ENCODE measurements around the gene NUP160.
"Not testable (repeated sequence)": the region's sequence is repeated elsewhere in the genome, so short reads cannot be mapped to it uniquely, and the experiment has no call there.

The NUP160 gene

DNA sequence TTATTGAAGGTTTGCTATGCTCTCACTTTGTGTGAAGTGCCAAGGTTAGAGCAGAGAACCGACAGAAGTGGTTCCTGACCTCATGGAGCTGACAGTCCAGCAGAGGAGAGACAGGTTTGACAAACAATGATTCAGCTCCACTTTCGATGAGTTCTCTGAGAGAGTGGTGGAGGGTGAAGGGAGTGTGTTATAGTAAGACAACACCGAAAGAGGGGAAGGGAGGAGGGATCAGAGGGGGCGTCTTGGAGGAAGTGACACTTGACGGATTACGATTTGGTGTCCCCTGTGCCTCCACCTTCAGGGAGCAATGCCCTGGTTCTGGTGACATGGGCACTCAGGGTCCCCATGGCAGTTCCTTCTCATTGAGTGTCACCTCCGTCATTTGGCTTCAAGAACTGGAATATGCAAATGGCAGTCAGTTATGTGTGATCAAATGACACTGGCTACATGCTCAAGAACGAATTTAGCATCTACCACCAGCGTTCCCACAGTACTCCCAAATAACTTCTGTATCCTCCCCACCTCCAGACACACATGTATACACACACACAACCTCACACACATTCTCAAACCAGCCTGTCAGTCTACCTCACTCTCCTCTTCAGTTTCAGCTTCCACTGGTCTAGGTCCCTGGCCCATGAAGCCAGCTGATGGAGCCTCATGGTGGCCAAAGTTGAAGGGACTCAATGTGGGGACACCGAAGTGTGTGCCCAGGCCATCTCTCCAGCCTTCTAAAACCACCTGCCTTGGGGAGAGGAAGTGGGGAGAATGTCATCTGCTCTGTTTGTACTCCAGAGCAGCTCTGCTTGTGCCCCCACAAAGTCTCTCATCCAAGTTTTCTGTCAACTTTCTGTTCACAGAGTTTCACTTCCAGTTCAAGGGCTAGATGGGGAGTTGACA lies 31.4 kb upstream of the NUP160 start:
- Histone ChIP-seq H3K9me3 (ENCODE audit: control insufficient read depth in 1 of 2, low read length in 2 of 2) (peaks cover 0 to 2% of the 10 kb centered on the region in 2 donors), H3K4me3 (ENCODE audit: low read depth in 1 of 2, low read length in 2 of 2) (no peak overlapping the region), H3K27ac (ENCODE audit: low read length) (no peak overlapping the region), H3K4me1 (ENCODE audit: control insufficient read depth in 1 of 2, insufficient read depth in 2 of 2, low read length in 2 of 2) (no peaks in the 10 kb centered on the region), H3K27me3 (ENCODE audit: low read depth, low read length) (no peaks in the 10 kb centered on the region), H3K36me3 (ENCODE audit: control insufficient read depth in 1 of 2, insufficient read depth in 2 of 2, low read length in 2 of 2) (no peaks in the 10 kb centered on the region)

DNA sequence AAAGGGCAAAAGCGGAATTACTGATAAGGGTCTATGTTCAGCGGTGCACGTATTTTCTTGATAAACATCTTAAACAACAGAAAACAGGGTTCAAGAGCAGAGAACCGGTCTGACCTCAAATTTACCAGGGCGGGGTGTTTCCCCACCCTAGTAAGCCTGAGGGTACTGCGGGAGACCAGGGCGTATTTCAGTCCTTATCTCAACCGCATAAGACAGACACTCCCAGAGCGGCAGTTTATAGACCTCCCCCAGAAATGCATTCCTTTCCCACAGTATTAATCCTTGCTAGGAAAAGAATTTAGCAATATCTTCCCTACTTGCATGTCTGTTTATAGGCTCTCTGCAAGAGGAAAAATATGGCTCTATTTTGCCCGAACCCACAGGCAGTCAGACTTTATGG lies 27.7 kb upstream of the NUP160 start:
- not testable (repeated sequence) for H3K27ac ChIP-seq (ENCODE audit: low read length); H3K36me3 ChIP-seq (ENCODE audit: control insufficient read depth in 1 of 2, insufficient read depth in 2 of 2, low read length in 2 of 2); H3K4me1 ChIP-seq (ENCODE audit: control insufficient read depth in 1 of 2, insufficient read depth in 2 of 2, low read length in 2 of 2); H3K27me3 ChIP-seq (ENCODE audit: low read depth, low read length); H3K9me3 ChIP-seq (ENCODE audit: control insufficient read depth in 1 of 2, low read length in 2 of 2); H3K4me3 ChIP-seq (ENCODE audit: low read depth in 1 of 2, low read length in 2 of 2)

DNA sequence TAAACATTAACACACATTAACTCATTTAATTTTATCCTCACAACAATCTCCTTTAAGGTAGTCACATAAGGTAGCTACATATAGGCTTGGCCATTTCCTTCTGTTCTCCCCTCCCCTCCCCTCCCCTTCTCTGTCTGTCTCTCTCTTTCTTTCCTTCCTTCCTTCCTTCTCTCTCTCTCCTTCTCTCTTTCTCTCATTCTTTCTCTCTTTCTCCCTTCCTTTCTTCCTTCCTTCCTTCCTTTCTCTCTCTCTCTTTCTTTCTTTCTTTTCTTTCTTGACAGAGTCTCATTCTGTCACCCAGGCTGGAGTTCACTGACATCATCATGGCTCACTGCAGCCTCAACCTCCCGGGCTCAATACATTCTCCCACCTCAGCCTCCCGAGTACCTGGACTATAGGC lies 22.3 kb upstream of the NUP160 start:
- Histone ChIP-seq H3K4me3 (ENCODE audit: low read depth in 1 of 2, low read length in 2 of 2) (no peak overlapping the region), H3K9me3 (ENCODE audit: control insufficient read depth in 1 of 2, low read length in 2 of 2) (peaks cover 0 to 2% of the 10 kb centered on the region in 2 donors), H3K36me3 (ENCODE audit: control insufficient read depth in 1 of 2, insufficient read depth in 2 of 2, low read length in 2 of 2) (no peaks in the 10 kb centered on the region), H3K27me3 (ENCODE audit: low read depth, low read length) (no peaks in the 10 kb centered on the region), H3K4me1 (ENCODE audit: control insufficient read depth in 1 of 2, insufficient read depth in 2 of 2, low read length in 2 of 2) (no peaks in the 10 kb centered on the region), H3K27ac (ENCODE audit: low read length) (no peak overlapping the region)

DNA sequence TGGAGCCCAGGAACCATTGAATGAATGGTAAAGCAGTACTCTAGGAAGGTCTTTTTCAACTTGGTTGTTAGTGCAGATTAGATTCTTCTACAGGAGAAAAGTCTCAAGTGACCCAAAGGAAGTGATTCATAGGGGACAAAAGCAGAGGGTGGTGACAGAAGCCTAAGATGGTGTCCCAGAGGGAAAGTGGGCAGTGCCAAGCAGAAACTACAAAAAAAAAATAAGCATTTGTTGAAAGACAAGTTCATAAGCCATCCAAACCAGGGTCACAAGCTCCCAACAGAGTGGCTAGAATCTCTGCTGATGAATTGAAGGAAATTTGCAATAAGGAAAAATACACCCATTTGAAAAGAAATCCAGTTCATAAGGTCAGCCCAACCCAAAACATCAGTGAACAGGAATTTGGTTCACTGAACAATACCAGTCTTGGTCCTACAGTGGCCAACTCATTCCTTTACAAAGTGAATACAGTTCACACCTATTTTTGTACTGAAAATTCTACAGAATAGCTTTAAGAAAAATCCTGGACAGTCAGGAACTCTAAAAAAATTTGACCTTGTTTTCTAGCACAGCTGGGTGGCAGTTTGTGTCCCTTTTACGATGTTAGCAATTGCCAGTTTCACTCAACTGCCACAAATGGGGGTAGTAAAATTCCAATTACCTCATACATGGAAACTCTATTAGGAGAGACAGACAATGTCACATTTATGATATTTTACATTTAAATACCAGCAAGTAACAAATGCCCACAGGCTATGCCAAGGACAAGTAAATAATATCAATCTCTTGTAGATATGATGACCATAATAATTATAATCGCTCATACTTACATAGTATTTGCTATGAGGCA lies 21.6 kb upstream of the NUP160 start:
- Histone ChIP-seq H3K9me3 (ENCODE audit: control insufficient read depth in 1 of 2, low read length in 2 of 2) (no peaks in the 10 kb centered on the region), H3K27me3 (ENCODE audit: low read depth, low read length) (no peaks in the 10 kb centered on the region), H3K36me3 (ENCODE audit: control insufficient read depth in 1 of 2, insufficient read depth in 2 of 2, low read length in 2 of 2) (no peaks in the 10 kb centered on the region), H3K4me3 (ENCODE audit: low read depth in 1 of 2, low read length in 2 of 2) (no peak overlapping the region), H3K4me1 (ENCODE audit: control insufficient read depth in 1 of 2, insufficient read depth in 2 of 2, low read length in 2 of 2) (no peaks in the 10 kb centered on the region), H3K27ac (ENCODE audit: low read length) (no peak overlapping the region)

DNA sequence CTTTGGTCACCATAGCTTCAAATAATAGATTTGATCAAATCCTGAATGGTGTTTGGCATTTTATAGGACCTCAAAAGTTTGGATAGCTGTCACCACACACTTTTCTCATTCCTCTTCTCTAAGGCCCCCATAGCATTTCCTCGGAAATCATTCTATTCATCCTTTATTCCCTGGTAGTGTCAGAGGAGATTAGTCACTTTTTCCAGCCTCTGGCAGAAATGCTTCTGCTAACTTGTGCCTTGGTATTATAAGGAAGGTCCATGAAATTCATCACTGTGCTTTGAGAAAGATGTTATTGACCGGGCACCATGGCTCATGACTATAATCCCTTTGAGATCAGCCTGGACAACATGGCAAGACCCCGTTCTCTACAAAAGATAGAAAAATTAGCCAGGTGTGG lies 19.7 kb upstream of the NUP160 start:
- no peak overlapping the region for H3K4me3 ChIP-seq (ENCODE audit: low read depth in 1 of 2, low read length in 2 of 2)
- H3K27me3 ChIP-seq (ENCODE audit: low read depth, low read length) = no peaks in the 10 kb centered on the region
- H3K36me3 ChIP-seq (ENCODE audit: control insufficient read depth in 1 of 2, insufficient read depth in 2 of 2, low read length in 2 of 2) = no peaks in the 10 kb centered on the region
- no peaks in the 10 kb centered on the region for H3K4me1 ChIP-seq (ENCODE audit: control insufficient read depth in 1 of 2, insufficient read depth in 2 of 2, low read length in 2 of 2)
- no peak overlapping the region for H3K27ac ChIP-seq (ENCODE audit: low read length)
- no peaks in the 10 kb centered on the region for H3K9me3 ChIP-seq (ENCODE audit: control insufficient read depth in 1 of 2, low read length in 2 of 2)

DNA sequence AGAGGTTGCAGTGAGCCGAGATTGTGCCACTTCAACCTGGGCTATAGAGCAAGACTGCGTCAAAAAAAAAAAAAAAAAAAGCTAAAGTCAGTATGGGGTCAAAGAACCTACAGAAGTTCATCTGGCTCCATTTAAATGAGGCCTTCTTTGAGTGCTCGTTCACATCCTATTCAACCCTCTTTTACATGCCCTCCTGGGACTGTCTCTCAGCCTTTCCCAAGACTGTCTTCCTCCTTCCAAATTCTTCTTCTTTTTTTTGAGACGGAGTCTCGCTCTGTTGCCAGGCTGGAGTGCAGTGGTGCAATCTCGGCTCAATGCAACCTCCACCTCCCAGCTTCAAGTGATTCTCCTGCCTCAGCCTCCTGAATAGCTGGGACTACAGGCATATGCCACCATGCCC lies 18.7 kb upstream of the NUP160 start:
- not testable (repeated sequence) for H3K27me3 ChIP-seq (ENCODE audit: low read depth, low read length); H3K9me3 ChIP-seq (ENCODE audit: control insufficient read depth in 1 of 2, low read length in 2 of 2); H3K4me1 ChIP-seq (ENCODE audit: control insufficient read depth in 1 of 2, insufficient read depth in 2 of 2, low read length in 2 of 2); H3K27ac ChIP-seq (ENCODE audit: low read length); H3K36me3 ChIP-seq (ENCODE audit: control insufficient read depth in 1 of 2, insufficient read depth in 2 of 2, low read length in 2 of 2); H3K4me3 ChIP-seq (ENCODE audit: low read depth in 1 of 2, low read length in 2 of 2)

DNA sequence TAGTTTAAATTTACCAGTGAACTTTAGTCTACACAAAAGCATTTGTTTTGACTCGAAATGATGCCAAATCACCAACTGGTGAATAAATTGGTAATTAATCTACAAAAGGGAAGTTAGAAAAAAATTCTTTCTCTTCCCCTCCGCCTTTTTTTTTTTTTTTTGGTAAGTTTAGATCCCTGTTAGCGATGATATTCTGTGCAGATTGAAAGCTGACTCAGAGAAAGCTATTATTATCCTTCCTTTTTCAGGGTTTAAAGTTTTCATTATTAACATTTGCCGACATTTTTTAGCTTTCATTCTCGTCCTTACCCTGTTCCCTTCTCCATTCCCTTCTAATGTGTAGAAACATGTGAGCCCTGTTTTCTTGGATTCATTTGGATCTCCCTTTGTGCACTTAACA lies 16.8 kb upstream of the NUP160 start:
- Histone ChIP-seq H3K4me1 (ENCODE audit: control insufficient read depth in 1 of 2, insufficient read depth in 2 of 2, low read length in 2 of 2) (no peaks in the 10 kb centered on the region), H3K36me3 (ENCODE audit: control insufficient read depth in 1 of 2, insufficient read depth in 2 of 2, low read length in 2 of 2) (no peaks in the 10 kb centered on the region), H3K27ac (ENCODE audit: low read length) (peak overlapping the region; percentile 45), H3K4me3 (ENCODE audit: low read depth in 1 of 2, low read length in 2 of 2) (peak overlapping the region in 1 of 2 donors; percentile 7), H3K27me3 (ENCODE audit: low read depth, low read length) (no peaks in the 10 kb centered on the region), H3K9me3 (ENCODE audit: control insufficient read depth in 1 of 2, low read length in 2 of 2) (no peaks in the 10 kb centered on the region)

DNA sequence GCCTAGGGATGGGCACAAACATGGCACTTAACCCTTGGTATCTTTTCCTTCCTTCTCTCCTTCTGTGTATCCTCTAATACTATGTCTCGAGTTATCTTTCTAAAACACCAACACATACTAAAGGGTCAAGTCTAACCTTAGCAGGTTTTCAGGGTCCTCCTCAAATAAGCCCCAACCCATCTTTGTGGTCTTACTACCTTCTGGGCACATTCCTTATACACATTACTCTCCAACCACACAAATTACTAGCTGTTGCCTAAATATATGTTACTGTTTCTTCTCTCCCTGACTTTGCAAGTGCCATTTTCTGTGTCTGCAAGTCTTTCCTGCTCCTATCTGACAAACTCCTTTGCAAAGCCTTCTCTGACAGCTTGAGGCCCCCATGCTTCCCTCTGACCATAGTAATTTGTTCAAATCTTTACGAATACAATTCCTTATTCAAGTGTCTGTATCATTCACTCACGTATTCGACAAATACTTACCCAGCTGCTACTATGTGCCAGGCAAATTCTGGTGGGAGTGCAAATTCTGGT lies 15.8 kb upstream of the NUP160 start:
- no peak overlapping the region for H3K4me3 ChIP-seq (ENCODE audit: low read depth in 1 of 2, low read length in 2 of 2)
- H3K9me3 ChIP-seq (ENCODE audit: control insufficient read depth in 1 of 2, low read length in 2 of 2) = no peaks in the 10 kb centered on the region
- no peaks in the 10 kb centered on the region for H3K27me3 ChIP-seq (ENCODE audit: low read depth, low read length)
- no peaks in the 10 kb centered on the region for H3K4me1 ChIP-seq (ENCODE audit: control insufficient read depth in 1 of 2, insufficient read depth in 2 of 2, low read length in 2 of 2)
- no peaks in the 10 kb centered on the region for H3K36me3 ChIP-seq (ENCODE audit: control insufficient read depth in 1 of 2, insufficient read depth in 2 of 2, low read length in 2 of 2)
- H3K27ac ChIP-seq (ENCODE audit: low read length) = peak overlapping the region; percentile 45

DNA sequence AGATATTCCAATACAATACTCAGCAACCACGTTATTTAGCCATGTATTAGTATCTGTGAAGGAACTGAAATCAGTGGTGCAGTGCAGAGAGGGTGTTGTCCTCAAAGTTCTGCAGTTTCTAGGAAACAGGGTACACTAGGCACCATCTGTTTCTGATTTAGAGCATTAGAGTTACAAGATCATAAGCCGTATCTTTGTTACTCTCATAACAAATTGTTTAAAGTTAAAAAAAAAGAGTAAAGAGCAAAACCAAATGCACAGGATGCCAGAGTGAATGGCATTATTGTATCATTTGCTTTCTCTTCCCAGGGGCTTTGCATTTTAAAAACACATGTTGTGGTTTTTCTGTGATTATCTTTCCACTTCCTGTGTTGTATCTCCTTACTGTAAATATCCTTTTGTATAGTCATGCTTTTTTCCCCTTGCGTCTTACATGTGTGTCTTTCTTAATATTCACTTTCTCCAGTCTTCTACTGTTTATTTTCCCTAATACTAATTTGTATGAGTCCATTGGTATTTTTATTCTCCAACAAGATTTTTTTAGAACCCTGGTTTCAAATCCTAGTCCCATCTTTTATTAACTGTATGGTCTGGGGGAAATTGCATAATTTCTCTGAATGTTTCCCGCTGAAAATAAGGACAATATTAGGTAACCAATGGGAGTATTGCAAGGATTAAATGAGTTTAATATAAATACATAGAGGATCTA lies 15.2 kb upstream of the NUP160 start:
- Histone ChIP-seq H3K36me3 (ENCODE audit: control insufficient read depth in 1 of 2, insufficient read depth in 2 of 2, low read length in 2 of 2) (no peaks in the 10 kb centered on the region), H3K27ac (ENCODE audit: low read length) (no peak overlapping the region), H3K4me1 (ENCODE audit: control insufficient read depth in 1 of 2, insufficient read depth in 2 of 2, low read length in 2 of 2) (peaks cover 0 to under 1% of the 10 kb centered on the region in 2 donors), H3K4me3 (ENCODE audit: low read depth in 1 of 2, low read length in 2 of 2) (no peak overlapping the region), H3K27me3 (ENCODE audit: low read depth, low read length) (no peaks in the 10 kb centered on the region), H3K9me3 (ENCODE audit: control insufficient read depth in 1 of 2, low read length in 2 of 2) (no peaks in the 10 kb centered on the region)

DNA sequence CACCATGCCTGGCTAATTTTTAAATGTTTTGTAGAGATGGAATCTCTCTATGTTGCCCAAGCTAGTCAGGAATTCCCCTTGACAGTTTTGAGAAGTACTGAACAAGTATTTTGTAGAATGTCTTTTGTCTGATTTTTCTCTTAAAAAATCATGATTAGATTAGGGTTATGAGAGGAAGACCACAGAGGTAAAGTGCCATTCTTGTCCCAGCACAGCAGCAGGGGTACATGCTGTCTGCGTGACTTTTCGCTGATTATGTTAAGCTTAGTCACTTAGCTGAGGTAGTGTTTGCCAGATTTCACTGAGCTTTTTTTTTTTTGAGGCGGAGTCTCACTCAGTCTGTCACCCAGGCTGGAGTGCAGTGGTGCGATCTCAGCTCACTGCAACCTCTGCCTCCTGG lies 13.6 kb upstream of the NUP160 start:
- H3K27ac ChIP-seq (ENCODE audit: low read length) = no peak overlapping the region
- H3K4me3 ChIP-seq (ENCODE audit: low read depth in 1 of 2, low read length in 2 of 2) = no peak overlapping the region
- no peaks in the 10 kb centered on the region for H3K9me3 ChIP-seq (ENCODE audit: control insufficient read depth in 1 of 2, low read length in 2 of 2)
- peaks cover 0 to 7% of the 10 kb centered on the region in 2 donors for H3K4me1 ChIP-seq (ENCODE audit: control insufficient read depth in 1 of 2, insufficient read depth in 2 of 2, low read length in 2 of 2)
- H3K36me3 ChIP-seq (ENCODE audit: control insufficient read depth in 1 of 2, insufficient read depth in 2 of 2, low read length in 2 of 2) = no peaks in the 10 kb centered on the region
- no peaks in the 10 kb centered on the region for H3K27me3 ChIP-seq (ENCODE audit: low read depth, low read length)

DNA sequence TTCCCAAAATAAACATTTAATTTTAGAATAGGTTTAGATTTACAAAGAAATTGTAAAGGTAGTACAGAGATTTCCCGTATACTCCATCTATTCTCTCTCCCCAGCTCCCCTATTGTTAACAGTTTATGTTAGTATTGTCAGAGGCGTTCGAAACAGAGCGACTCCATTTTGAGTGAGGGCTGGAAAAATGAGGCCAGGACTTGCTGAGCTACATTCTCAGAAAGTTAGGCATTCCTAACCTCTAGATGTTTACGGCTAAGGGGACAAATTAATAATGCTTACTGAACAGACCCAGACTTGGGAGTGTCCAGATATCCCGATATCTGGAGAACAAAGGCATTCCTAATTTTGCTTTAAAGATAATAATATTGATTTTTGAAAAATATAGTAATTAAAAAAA lies 12.4 kb upstream of the NUP160 start:
- no peaks in the 10 kb centered on the region for H3K9me3 ChIP-seq (ENCODE audit: control insufficient read depth in 1 of 2, low read length in 2 of 2)
- no peak overlapping the region for H3K27ac ChIP-seq (ENCODE audit: low read length)
- peaks cover 0 to 7% of the 10 kb centered on the region in 2 donors for H3K4me1 ChIP-seq (ENCODE audit: control insufficient read depth in 1 of 2, insufficient read depth in 2 of 2, low read length in 2 of 2)
- no peak overlapping the region for H3K4me3 ChIP-seq (ENCODE audit: low read depth in 1 of 2, low read length in 2 of 2)
- no peaks in the 10 kb centered on the region for H3K36me3 ChIP-seq (ENCODE audit: control insufficient read depth in 1 of 2, insufficient read depth in 2 of 2, low read length in 2 of 2)
- H3K27me3 ChIP-seq (ENCODE audit: low read depth, low read length) = no peaks in the 10 kb centered on the region

All from muscle layer of duodenum (tissue), 2 donors.